Activated CD8-positive, alpha-beta T cell treated with anti-CD3 and anti-CD28 coated beads for 36 hours (primary cell): ENCODE results near the gene SPAG5. TPM values are rescaled to one million over a fixed set of nuclear protein-coding genes. Genes with fewer than 3 reads are reported as not detected.

ENCODE experiments used
- ATAC-seq: fragments of 200-7000 bp; cut with Tn5 transposase; one replicate; pipeline ENCODE4 v1.10.0; 2021; ENCODE audit warnings: mild to moderate bottlenecking, moderate library complexity
- CTCF ChIA-PET: fragments of 350-600 bp; sonication (Branson Sonifier 250); formaldehyde crosslinking; loops from one replicate; lab custom pipeline; 2021; ENCODE audit warnings: antibody characterized with exemption; lab: Charles Lee
- POLR2A ChIA-PET: fragments of 350-600 bp; sonication (Branson Sonifier 250); formaldehyde crosslinking; loops from one replicate; lab custom pipeline; 2021; ENCODE audit warnings: antibody characterized with exemption; lab: Charles Lee
- DNase-seq: peaks from one replicate; pipeline ENCODE4 v3.0.0-alpha.2; 2020
- H3K27ac Mint-ChIP-seq: one replicate; pipeline ENCODE4 v1.8.0; 2021; ENCODE audit warnings: mild to moderate bottlenecking, mixed read lengths
- H3K27me3 Mint-ChIP-seq: one replicate; pipeline ENCODE4 v1.8.0; 2021; ENCODE audit warnings: mixed read lengths
- H3K36me3 Mint-ChIP-seq: one replicate; pipeline ENCODE4 v1.8.0; 2021; ENCODE audit warnings: low read depth, mixed read lengths
- H3K4me1 Mint-ChIP-seq: one replicate; pipeline ENCODE4 v1.8.0; 2021; ENCODE audit warnings: low read depth, mixed read lengths
- H3K4me3 Mint-ChIP-seq: one replicate; pipeline ENCODE4 v1.8.0; 2021; ENCODE audit warnings: mild to moderate bottlenecking, moderate library complexity, mixed read lengths
- H3K9me3 Mint-ChIP-seq: one replicate; pipeline ENCODE4 v1.8.0; 2021; ENCODE audit warnings: mixed read lengths
- intact Hi-C: fragments of 100-400 bp; cut with micrococcal nuclease; formaldehyde crosslinking; loops from one replicate; pipeline ENCODE4 v1.10.0; 2022
- total RNA-seq, 2 experiments: library from RNA; stranded (reverse); gene quantifications; one replicate each; pipeline ENCODE4 v1.2.3, GENCODE V29; 2021
- TF ChIP-seq, protein P1 (sequence below): fragments of 200-600 bp; IDR thresholded peaks from one replicate; pipeline ENCODE4 v1.8.0; 2022; ENCODE audit warnings: antibody characterized with exemption, mild to moderate bottlenecking

SPAG5 gene, protein sequence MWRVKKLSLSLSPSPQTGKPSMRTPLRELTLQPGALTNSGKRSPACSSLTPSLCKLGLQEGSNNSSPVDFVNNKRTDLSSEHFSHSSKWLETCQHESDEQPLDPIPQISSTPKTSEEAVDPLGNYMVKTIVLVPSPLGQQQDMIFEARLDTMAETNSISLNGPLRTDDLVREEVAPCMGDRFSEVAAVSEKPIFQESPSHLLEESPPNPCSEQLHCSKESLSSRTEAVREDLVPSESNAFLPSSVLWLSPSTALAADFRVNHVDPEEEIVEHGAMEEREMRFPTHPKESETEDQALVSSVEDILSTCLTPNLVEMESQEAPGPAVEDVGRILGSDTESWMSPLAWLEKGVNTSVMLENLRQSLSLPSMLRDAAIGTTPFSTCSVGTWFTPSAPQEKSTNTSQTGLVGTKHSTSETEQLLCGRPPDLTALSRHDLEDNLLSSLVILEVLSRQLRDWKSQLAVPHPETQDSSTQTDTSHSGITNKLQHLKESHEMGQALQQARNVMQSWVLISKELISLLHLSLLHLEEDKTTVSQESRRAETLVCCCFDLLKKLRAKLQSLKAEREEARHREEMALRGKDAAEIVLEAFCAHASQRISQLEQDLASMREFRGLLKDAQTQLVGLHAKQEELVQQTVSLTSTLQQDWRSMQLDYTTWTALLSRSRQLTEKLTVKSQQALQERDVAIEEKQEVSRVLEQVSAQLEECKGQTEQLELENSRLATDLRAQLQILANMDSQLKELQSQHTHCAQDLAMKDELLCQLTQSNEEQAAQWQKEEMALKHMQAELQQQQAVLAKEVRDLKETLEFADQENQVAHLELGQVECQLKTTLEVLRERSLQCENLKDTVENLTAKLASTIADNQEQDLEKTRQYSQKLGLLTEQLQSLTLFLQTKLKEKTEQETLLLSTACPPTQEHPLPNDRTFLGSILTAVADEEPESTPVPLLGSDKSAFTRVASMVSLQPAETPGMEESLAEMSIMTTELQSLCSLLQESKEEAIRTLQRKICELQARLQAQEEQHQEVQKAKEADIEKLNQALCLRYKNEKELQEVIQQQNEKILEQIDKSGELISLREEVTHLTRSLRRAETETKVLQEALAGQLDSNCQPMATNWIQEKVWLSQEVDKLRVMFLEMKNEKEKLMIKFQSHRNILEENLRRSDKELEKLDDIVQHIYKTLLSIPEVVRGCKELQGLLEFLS
- 100 to 1,000 TPM; 140 to 141 TPM for total RNA-seq

DNA sequence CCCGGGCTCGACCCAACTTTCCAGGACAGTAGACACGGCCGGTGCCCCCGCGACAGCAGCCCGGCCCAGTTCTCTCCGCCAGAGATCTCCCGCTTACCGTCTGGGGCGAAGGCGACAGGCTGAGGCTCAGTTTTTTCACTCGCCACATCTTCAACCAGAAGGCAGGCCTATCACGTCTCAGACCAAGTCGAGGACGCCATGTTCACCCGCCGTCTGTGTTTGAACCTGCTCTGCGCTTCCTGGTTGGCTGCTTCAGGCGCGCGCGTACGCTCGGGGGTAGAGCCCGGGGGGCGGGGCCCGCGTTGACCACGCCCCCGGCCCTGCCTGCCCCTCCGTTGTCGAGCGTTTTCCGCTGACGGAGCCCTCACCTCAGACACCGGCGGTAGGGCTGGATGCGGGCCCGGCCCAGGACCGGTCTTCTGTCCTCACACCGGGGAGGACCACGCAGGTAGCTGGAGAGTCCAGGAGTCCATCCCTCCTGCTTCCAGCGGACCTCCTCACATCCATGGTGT lies at the start of gene SPAG5:
SPAG5 (minus strand) TSS at position 227 of the 512 bp plus-strand sequence; CDS start at position 148, 79 bp downstream.
- intact Hi-C loops: no loop called here
- H3K27ac Mint-ChIP-seq: peak within 1 kb of the TSS; percentile 91

DNA sequence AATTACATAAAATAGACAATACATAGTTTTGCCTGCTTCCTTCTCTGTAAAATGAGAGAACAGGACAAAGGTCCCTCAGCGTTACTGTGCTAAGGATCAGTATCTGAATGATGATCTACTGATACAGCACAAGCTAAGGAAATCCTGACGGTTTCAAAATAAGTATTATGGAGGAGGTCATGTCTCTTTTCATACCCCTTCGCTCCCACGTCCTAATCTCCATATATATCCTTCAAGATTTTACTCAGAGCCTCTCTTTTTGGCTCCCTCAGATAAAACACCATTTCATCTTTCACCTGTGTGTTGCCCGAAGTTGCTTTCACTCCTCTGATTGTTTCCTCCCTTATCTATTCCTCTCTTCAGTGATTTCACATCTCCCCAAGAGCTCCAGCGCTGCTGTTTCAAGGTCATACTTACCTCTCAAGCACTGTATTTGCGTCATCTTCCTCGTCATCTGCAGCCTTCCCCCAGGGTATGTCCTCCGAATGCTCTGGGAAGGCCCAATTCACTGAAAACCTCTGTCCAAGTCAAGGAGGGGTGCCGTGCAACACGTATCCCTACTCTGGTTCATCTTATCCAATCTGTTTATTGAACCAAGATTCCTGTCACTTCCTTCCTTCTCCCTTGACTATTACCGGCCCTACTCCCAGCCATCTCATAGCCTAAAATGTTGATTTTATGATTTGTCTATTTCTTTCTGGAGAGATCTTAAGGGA lies 47.4 kb upstream of the SPAG5 start:
- Mint-ChIP-seq H3K27ac (peak overlapping the region; percentile 68), H3K36me3 (peaks cover 40% of the 10 kb centered on the region), H3K27me3 (no peaks in the 10 kb centered on the region), H3K9me3 (no peaks in the 10 kb centered on the region), H3K4me3 (peak overlapping the region; percentile 86), H3K4me1 (peaks cover 40% of the 10 kb centered on the region)
- POLR2A ChIA-PET: interaction anchor here (1.0 to 6.3 kb wide), 7 partner anchors 16 to 80 kb away, joined by 3 to 60 read pairs (median 11); partner anchors contain the start of genes PROCA1, SDF2, SUPT6H and TLCD1
- CTCF ChIA-PET: interaction anchor here (0.7 to 6.7 kb wide), 21 partner anchors 10 to 471 kb away, joined by 3 to 83 read pairs (median 5); partner anchors contain the start of genes PROCA1, SDF2, SUPT6H and TLCD1
- DNase-seq (no peak), ATAC-seq (no peak)
- TF ChIP-seq, protein P1, sequence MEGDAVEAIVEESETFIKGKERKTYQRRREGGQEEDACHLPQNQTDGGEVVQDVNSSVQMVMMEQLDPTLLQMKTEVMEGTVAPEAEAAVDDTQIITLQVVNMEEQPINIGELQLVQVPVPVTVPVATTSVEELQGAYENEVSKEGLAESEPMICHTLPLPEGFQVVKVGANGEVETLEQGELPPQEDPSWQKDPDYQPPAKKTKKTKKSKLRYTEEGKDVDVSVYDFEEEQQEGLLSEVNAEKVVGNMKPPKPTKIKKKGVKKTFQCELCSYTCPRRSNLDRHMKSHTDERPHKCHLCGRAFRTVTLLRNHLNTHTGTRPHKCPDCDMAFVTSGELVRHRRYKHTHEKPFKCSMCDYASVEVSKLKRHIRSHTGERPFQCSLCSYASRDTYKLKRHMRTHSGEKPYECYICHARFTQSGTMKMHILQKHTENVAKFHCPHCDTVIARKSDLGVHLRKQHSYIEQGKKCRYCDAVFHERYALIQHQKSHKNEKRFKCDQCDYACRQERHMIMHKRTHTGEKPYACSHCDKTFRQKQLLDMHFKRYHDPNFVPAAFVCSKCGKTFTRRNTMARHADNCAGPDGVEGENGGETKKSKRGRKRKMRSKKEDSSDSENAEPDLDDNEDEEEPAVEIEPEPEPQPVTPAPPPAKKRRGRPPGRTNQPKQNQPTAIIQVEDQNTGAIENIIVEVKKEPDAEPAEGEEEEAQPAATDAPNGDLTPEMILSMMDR: no peak
- intact Hi-C loops: no loop called here

More for the DNA sequence above, at the start of gene SPAG5:
- CTCF ChIA-PET: interaction anchor here (0.8 to 1.5 kb wide), 10 partner anchors 14 to 50 kb away, joined by 3 to 7 read pairs (median 4); partner anchors contain the start of genes ALDOC and PIGS
- TF ChIP-seq, protein P1: no peak
- Mint-ChIP-seq H3K36me3 (peaks cover 18% of the 10 kb centered on the region), H3K4me3 (peak within 1 kb of the TSS; percentile 88), H3K4me1 (peaks cover 17% of the 10 kb centered on the region), H3K9me3 (no peaks in the 10 kb centered on the region), H3K27me3 (no peaks in the 10 kb centered on the region)
- peak; percentile 97 for DNase-seq
- POLR2A ChIA-PET: interaction anchor here (0.6 to 6.0 kb wide), 16 partner anchors 10 to 126 kb away, joined by 3 to 58 read pairs (median 4); partner anchors contain the start of genes ALDOC, BLTP2, PIGS and SDF2
- peak; percentile 92 for ATAC-seq

DNA sequence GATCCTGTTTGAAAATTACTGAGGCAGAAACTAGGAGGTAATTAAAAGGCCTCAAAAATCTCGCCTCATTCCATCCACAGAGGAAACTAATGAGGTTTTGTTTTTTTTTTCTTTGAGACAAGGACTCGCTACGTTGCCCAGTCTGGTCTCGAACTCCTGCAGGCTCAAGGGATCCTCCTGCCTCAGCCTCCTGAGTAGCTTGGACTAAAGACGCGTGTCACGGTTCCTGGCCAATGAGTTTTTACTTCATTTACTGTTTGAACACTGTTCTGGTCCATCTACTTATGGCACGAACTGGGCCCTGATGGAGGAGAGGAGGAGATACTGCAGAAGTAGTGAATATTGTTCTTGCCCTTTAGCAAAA lies 46.7 kb upstream of the SPAG5 start:
- CTCF ChIA-PET: interaction anchor here (0.7 to 6.7 kb wide), 12 partner anchors 10 to 247 kb away, joined by 3 to 83 read pairs (median 4); partner anchors contain the start of genes SDF2, SUPT6H and TLCD1
- TF ChIP-seq, protein P1: no peak
- DNase-seq (no peak), ATAC-seq (no peak)
- Mint-ChIP-seq H3K9me3 (no peaks in the 10 kb centered on the region), H3K27ac (peak overlapping the region; percentile 68), H3K36me3 (peaks cover 46% of the 10 kb centered on the region), H3K4me3 (peak overlapping the region; percentile 86), H3K4me1 (peaks cover 40% of the 10 kb centered on the region), H3K27me3 (no peaks in the 10 kb centered on the region)
- POLR2A ChIA-PET: interaction anchor here (1.0 to 6.3 kb wide), 16 partner anchors 11 to 151 kb away, joined by 3 to 60 read pairs (median 5); partner anchors contain the start of genes ALDOC, PIGS, PROCA1 and RPL23A
- intact Hi-C loops: no loop called here
